Gastrocnemius medialis (tissue), 4 donors: ENCODE data around the gene LURAP1L.

ENCODE experiments used
- POLR2A ChIP-seq, 2 donors: fragments of 450-650 bp; IDR thresholded peaks; one replicate each; pipeline ENCODE4 v1.6.1; 2017; ENCODE audit warnings: antibody characterized with exemption in 2 of 2, mild to moderate bottlenecking in 2 of 2, moderate library complexity in 2 of 2
- TF ChIP-seq, protein P1 (sequence below), 5 experiments: fragments of 450-650 bp in 3 of 5; fragments of 200-600 bp in 2 of 5; sonication (generic) in 2 of 5; IDR thresholded peaks in 4 of 5; conservative IDR thresholded peaks in 1 of 5; 1 replicate in 4 of 5; 2 replicates in 1 of 5; pipeline ENCODE4 v1.5.1; 2016 to 2019; ENCODE audit warnings: antibody characterized with exemption in 5 of 5, mild to moderate bottlenecking in 3 of 5, moderate library complexity in 3 of 5

DNA sequence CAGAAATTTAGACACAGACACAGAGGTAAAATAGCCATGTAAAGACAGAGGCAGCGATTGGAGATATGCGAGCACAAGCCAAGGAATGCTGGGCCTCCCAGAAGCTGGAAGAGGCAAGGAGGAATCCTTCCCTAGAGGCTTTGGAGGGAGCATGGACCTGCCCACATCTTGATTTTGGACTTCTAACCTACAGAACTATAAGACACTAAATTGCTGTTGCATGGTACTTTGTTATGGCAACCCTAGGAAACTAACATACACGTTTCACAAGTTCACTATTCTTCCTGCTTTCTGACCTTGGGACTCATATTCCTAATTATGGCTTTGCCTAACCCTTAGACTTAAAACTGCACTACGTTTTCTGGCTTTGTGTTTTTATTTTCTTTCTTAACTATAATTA lies 4.6 kb upstream of the LURAP1L start:
- TF ChIP-seq, protein P1, sequence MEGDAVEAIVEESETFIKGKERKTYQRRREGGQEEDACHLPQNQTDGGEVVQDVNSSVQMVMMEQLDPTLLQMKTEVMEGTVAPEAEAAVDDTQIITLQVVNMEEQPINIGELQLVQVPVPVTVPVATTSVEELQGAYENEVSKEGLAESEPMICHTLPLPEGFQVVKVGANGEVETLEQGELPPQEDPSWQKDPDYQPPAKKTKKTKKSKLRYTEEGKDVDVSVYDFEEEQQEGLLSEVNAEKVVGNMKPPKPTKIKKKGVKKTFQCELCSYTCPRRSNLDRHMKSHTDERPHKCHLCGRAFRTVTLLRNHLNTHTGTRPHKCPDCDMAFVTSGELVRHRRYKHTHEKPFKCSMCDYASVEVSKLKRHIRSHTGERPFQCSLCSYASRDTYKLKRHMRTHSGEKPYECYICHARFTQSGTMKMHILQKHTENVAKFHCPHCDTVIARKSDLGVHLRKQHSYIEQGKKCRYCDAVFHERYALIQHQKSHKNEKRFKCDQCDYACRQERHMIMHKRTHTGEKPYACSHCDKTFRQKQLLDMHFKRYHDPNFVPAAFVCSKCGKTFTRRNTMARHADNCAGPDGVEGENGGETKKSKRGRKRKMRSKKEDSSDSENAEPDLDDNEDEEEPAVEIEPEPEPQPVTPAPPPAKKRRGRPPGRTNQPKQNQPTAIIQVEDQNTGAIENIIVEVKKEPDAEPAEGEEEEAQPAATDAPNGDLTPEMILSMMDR (IDR thresholded peaks at IDR 0.05 in 4 of 5, conservative IDR thresholded peaks at IDR 0.05 in 1 of 5) = no peak
- TF ChIP-seq POLR2A (IDR thresholded peaks at IDR 0.05) = no peak
